Measurements from ENCODE around the gene PSME3.
"Not testable (repeated sequence)": the region's sequence is repeated elsewhere in the genome, so short reads cannot be mapped to it uniquely, and the experiment has no call there.

The PSME3 gene

GRCh38 chr17:42878924-42879595 lies 45.9 kb downstream of the PSME3 start:
- DNase-seq, result no peak

- no peak for DNase-seq
Observed at GRCh38 chr17:42879596-42879985, 46.4 kb downstream of the PSME3 start.

- DNase-seq, result no peak
Observed at GRCh38 chr17:42880776-42881310, 47.6 kb downstream of the PSME3 start.

GRCh38 chr17:42881706-42882105 lies 48.5 kb downstream of the PSME3 start:
- not testable (repeated sequence) for DNase-seq

- DNase-seq, result no peak
Observed at GRCh38 chr17:42882166-42882565, 49.0 kb downstream of the PSME3 start.

- DNase-seq, result no peak
Observed at GRCh38 chr17:42883802-42884558, 50.8 kb downstream of the PSME3 start.

GRCh38 chr17:42885806-42886205 lies 52.6 kb downstream of the PSME3 start:
- not testable (repeated sequence) for DNase-seq

- no peak for DNase-seq
Observed at GRCh38 chr17:42886283-42887176, 53.3 kb downstream of the PSME3 start.

GRCh38 chr17:42889809-42890208 lies 56.6 kb downstream of the PSME3 start:
- no peak for DNase-seq

GRCh38 chr17:42891539-42892152 lies 58.4 kb downstream of the PSME3 start:
- no peak for DNase-seq

GRCh38 chr17:42893359-42893758 lies 60.2 kb downstream of the PSME3 start:
- DNase-seq, result no peak
